ENCODE measurements around the gene SRC. TPM values are rescaled to one million over a fixed set of nuclear protein-coding genes. Genes with fewer than 3 reads are reported as not detected.

The SRC gene
- total and polyA plus RNA-seq, 2 of the 8 experiments (the other 6 are each of a cell fraction or from before 2014, with no cell fraction given) = 27.6 to 28.8 TPM

GRCh38 chr20:37447688-37448087 is 101.7 kb downstream of the SRC start:
- Histone ChIP-seq H2AK5ac (ENCODE audit: low read depth, low read length) (no peak overlapping the region), H3K23ac (ENCODE audit: insufficient read length) (no peak overlapping the region), H3K4me2 (ENCODE audit: insufficient read depth in 1 of 2, low read depth in 2 of 2, low read length in 2 of 2) (no peak overlapping the region), H3K4me1 (replicated peaks in 1 of 4; ENCODE audit: control insufficient read depth in 3 of 4, insufficient read depth in 4 of 4, low read length in 3 of 4) (no peaks in the 10 kb centered on the region; a peak in 1 of 7 replicates), H3K27me3 (replicated peaks in 1 of 4; ENCODE audit: control insufficient read depth in 3 of 4, extremely low read depth in 1 of 4, insufficient read depth in 3 of 4, low read length in 3 of 4) (peaks cover 0 to 5% (median 0%) of the 10 kb centered on the region in 4 experiments; a peak in 1 of 7 replicates), H3K4me3 (ENCODE audit: extremely low read depth in 1 of 4, insufficient read depth in 2 of 4, low read depth in 3 of 4, low read length in 4 of 4) (no peak overlapping the region), H3K18ac (ENCODE audit: extremely low read depth, low read length) (no peak overlapping the region), H2BK5ac (ENCODE audit: low read depth, low read length) (no peak overlapping the region), H4K5ac (ENCODE audit: insufficient read length, low read depth, low read length) (no peak overlapping the region), H4K91ac (replicated peaks; ENCODE audit: insufficient read length, low read length) (no peak overlapping the region), H3K4ac (replicated peaks; ENCODE audit: insufficient read length, low read depth, low read length) (no peak overlapping the region), H3K27ac (ENCODE audit: low read depth, low read length) (no peak overlapping the region), H2BK120ac (replicated peaks; ENCODE audit: low read depth, low read length) (no peak overlapping the region), H4K8ac (ENCODE audit: extremely low read depth, insufficient read depth, low read length) (peak overlapping the region; percentile 11), H2BK15ac (ENCODE audit: low read length) (no peak overlapping the region), H3K9ac (replicated peaks in 1 of 4; ENCODE audit: extremely low read depth in 1 of 4, low read depth in 3 of 4, low read length in 3 of 4) (no peak overlapping the region), H3K79me1 (ENCODE audit: low read depth, low read length) (no peaks in the 10 kb centered on the region), H2BK12ac (ENCODE audit: low read depth, low read length) (no peak overlapping the region), H4K20me1 (replicated peaks in 1 of 2; ENCODE audit: control insufficient read depth in 1 of 2, insufficient read depth in 2 of 2, low read length in 2 of 2) (peaks cover 0 to 2% of the 10 kb centered on the region in 2 experiments), H3K56ac (replicated peaks; ENCODE audit: insufficient read length, low read depth, low read length) (no peak overlapping the region), H3K79me2 (ENCODE audit: control insufficient read depth in 1 of 2, insufficient read depth in 2 of 2, low read length in 2 of 2) (no peaks in the 10 kb centered on the region), H2AFZ (ENCODE audit: low read length) (no peak overlapping the region), H3K36me3 (ENCODE audit: control insufficient read depth in 2 of 4, insufficient read depth in 4 of 4, low read length in 3 of 4) (no peaks in the 10 kb centered on the region), H3K23me2 (ENCODE audit: low read depth, low read length) (peaks cover 10% of the 10 kb centered on the region; the same call in 1 of the 2 replicates), H3K9me3 (ENCODE audit: insufficient read depth in 2 of 2, low read depth in 1 of 2, low read length in 1 of 2) (no peaks in the 10 kb centered on the region), H3K14ac (ENCODE audit: insufficient read length) (no peak overlapping the region), H2BK20ac (ENCODE audit: low read length) (no peak overlapping the region)
- DNase-seq (ENCODE audit: low read depth in 1 of 2, low spot score in 2 of 2) (no peak), FAIRE-seq (no peak)
- 81% methylated on average over 3 of the region's 3 CpGs; no CpG with 5 or more reads in 1 of the 2 experiments for WGBS, 2 experiments (ENCODE audit: extremely low coverage in 1 of 2, insufficient coverage in 1 of 2, insufficient read length in 1 of 2, insufficient replicate concordance in 2 of 2, low coverage in 1 of 2, low lambda C conversion rate in 2 of 2, missing lambda C conversion rate in 1 of 2)
- ChIA-PET CTCF (ENCODE audit: partially characterized antibody) (interaction anchor here (1.8 kb wide), 1 partner anchor 51 kb away, joined by 5 read pairs; no protein-coding TSS in a partner anchor), POLR2A (ENCODE audit: partially characterized antibody) (interaction anchor here (1.0 kb wide), 1 partner anchor 51 kb away, joined by 3 read pairs; no protein-coding TSS in a partner anchor)
- TF ChIP-seq TBP (IDR thresholded peaks at IDR 0.05; ENCODE audit: low read depth, low read length) = no peak
- TF ChIP-seq TEAD4 (IDR thresholded peaks at IDR 0.05; ENCODE audit: low read depth, low read length) = no peak
- TF ChIP-seq CREB1 (IDR thresholded peaks at IDR 0.05) = no peak
- TF ChIP-seq SP2 (IDR thresholded peaks at IDR 0.05; ENCODE audit: low read length) = no peak
- no peak for TF ChIP-seq SAP30 (IDR thresholded peaks at IDR 0.05; ENCODE audit: insufficient read depth, insufficient replicate concordance, low read length)
- no peak for TF ChIP-seq BRCA1 (IDR thresholded peaks at IDR 0.05; ENCODE audit: low read depth, low read length)

Data from H1 (cell line).